Prostate gland (tissue), 2 donors: ENCODE results near the gene EPS15.

Experiments
- POLR2A ChIP-seq: fragments of 450-650 bp; IDR thresholded peaks from one replicate; pipeline ENCODE4 v1.6.1; 2016; ENCODE audit warnings: antibody characterized with exemption, mild to moderate bottlenecking
- POLR2AphosphoS5 ChIP-seq: sonication (generic); formaldehyde crosslinking; IDR thresholded peaks from one replicate; pipeline ENCODE4 v1.6.1; 2017; ENCODE audit warnings: antibody characterized with exemption
- TF ChIP-seq, protein P1 (sequence below), 4 experiments: fragments of 200-600 bp in 2 of 4; fragments of 450-650 bp in 2 of 4; sonication (generic) in 2 of 4; IDR thresholded peaks; 1 replicate in 3 of 4; 2 replicates in 1 of 4; pipeline ENCODE4 v1.5.1; 2016 to 2019; ENCODE audit warnings: antibody characterized with exemption in 4 of 4, mild to moderate bottlenecking in 2 of 4, moderate library complexity in 2 of 4

- TF ChIP-seq, protein P1, sequence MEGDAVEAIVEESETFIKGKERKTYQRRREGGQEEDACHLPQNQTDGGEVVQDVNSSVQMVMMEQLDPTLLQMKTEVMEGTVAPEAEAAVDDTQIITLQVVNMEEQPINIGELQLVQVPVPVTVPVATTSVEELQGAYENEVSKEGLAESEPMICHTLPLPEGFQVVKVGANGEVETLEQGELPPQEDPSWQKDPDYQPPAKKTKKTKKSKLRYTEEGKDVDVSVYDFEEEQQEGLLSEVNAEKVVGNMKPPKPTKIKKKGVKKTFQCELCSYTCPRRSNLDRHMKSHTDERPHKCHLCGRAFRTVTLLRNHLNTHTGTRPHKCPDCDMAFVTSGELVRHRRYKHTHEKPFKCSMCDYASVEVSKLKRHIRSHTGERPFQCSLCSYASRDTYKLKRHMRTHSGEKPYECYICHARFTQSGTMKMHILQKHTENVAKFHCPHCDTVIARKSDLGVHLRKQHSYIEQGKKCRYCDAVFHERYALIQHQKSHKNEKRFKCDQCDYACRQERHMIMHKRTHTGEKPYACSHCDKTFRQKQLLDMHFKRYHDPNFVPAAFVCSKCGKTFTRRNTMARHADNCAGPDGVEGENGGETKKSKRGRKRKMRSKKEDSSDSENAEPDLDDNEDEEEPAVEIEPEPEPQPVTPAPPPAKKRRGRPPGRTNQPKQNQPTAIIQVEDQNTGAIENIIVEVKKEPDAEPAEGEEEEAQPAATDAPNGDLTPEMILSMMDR (IDR thresholded peaks at IDR 0.05), result no peak
- no peak for TF ChIP-seq POLR2AphosphoS5
- TF ChIP-seq POLR2A, result no peak
Observed at GRCh38 chr1:51432146-51432545, 86.9 kb downstream of the EPS15 start.
